ENCODE measurements around the gene TOM1L2. TPM values are rescaled to one million over a fixed set of nuclear protein-coding genes. Genes with fewer than 3 reads are reported as not detected.
A peak's percentile ranks its signal among the peaks of the same experiment; 100 is the strongest.
"Not testable (repeated sequence)": the region's sequence is repeated elsewhere in the genome, so short reads cannot be mapped to it uniquely, and the experiment has no call there.

TOM1L2 gene
- total RNA-seq, 8 experiments from 2014 or later = 21.0 to 61.1 (median 36.0) TPM

DNA sequence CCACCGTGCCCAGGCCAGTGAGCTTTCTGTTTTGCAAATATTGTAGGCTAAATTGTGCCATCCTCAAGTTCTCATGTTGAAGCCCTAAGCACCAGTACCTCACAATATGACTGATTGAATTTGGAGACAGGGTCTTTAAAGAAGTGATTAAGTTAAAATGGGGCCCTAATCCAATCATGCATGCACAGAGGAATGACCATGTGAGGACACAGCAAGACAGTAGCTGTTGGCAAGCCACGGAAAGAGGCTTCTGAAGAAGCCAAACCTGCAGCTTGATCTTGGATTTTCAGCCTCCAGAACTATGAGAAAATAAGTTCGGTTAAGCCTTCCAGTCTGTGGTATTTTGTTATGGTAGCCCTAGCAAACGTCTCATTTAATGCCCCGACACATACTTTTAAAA, 24.9 kb downstream of the TOM1L2 start:
- Histone ChIP-seq H3K4me3 (no peak overlapping the region), H3K4me1 (replicated peaks in 1 of 2) (peaks cover 38 to 42% of the 10 kb centered on the region in 2 donors), H3K27ac (no peak overlapping the region)
- WGBS, 10 experiments = 20 to 100% (median 90%) methylated on average over 1 to 5 of the region's 5 CpGs; no CpG with 5 or more reads in 1 of the 10 experiments
- in situ Hi-C loops (cut with MboI; ENCODE audit: low pct_unique_long_range_greater_than_20kb in 2 of 9, low sequenced_read_pairs in 9 of 9, unreplicated experiment in 9 of 9) = no loop called here
- ATAC-seq (replicated peaks in 6 of 8) = no peak

DNA sequence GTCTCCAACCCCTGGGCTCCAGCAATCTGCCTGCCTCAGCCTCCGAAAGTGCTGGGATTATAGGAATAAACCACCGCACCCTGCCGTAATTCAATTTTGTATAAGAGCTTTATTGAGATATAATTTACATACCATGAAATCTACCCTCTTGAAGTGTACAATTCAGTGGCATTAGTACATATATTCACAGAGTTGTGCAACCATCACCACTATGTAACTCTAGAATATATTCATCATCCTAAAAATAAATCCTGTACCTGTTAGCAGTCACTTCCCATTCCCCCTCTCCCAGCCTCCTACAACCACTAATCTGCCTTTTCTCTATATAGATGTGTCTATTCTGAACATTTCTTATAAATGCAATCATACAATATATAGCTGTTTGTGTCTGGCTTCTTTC, 26.1 kb downstream of the TOM1L2 start:
- ATAC-seq (replicated peaks in 6 of 8) = peak in 1 of 8 experiments; percentile 65
- Histone ChIP-seq H3K4me1 (replicated peaks in 1 of 2) (peaks cover 30 to 53% of the 10 kb centered on the region in 2 donors), H3K27ac (no peak overlapping the region), H3K4me3 (no peak overlapping the region)
- 50 to 100% (median 90%) methylated on average over 1 to 3 of the region's 3 CpGs; no CpG with 5 or more reads in 5 of the 10 experiments for WGBS, 10 experiments
- in situ Hi-C loops (cut with MboI; ENCODE audit: low pct_unique_long_range_greater_than_20kb in 2 of 9, low sequenced_read_pairs in 9 of 9, unreplicated experiment in 9 of 9) = no loop called here

GRCh38 chr17:17944743-17945142, 27.5 kb downstream of the TOM1L2 start:
- Histone ChIP-seq H3K4me3 (no peak overlapping the region), H3K4me1 (replicated peaks in 1 of 2) (peaks cover 39 to 66% of the 10 kb centered on the region in 2 donors), H3K27ac (peak overlapping the region; percentile 62 to 93)
- peak in 6 of 8 experiments; percentile 13 to 65 (median 58) for ATAC-seq (replicated peaks in 6 of 8)
- in situ Hi-C loops (cut with MboI; ENCODE audit: low pct_unique_long_range_greater_than_20kb in 2 of 9, low sequenced_read_pairs in 9 of 9, unreplicated experiment in 9 of 9) = no loop called here
- WGBS, 10 experiments = 32 to 100% (median 78%) methylated on average over 1 to 8 of the region's 11 CpGs

DNA sequence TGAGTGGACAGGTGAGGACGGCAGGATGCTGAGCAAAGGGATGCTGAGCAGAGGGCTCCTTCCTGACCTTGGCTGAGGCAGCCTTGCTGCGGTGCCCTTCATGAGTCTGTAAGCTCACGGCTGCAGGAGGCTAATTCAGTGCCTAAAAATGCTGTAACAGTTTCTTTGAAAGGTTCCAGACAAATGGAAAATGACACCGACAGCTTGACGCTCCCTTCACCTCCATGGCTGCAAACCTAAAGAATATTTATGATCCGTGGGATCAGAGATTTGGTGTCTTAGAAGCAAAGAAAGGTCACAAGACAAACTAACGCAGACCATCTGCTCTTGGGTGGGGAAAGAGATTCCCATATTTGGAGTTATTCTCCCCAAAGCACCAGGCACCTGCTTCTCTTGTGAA, 28.0 kb downstream of the TOM1L2 start:
- Histone ChIP-seq H3K27ac (peak overlapping the region; percentile 62 to 93), H3K4me3 (no peak overlapping the region), H3K4me1 (replicated peaks in 1 of 2) (peaks cover 39 to 66% of the 10 kb centered on the region in 2 donors)
- in situ Hi-C loops (cut with MboI; ENCODE audit: low pct_unique_long_range_greater_than_20kb in 2 of 9, low sequenced_read_pairs in 9 of 9, unreplicated experiment in 9 of 9) = no loop called here
- WGBS, 10 experiments = 27 to 72% (median 46%) methylated on average over 2 to 6 of the region's 7 CpGs; no CpG with 5 or more reads in 3 of the 10 experiments
- ATAC-seq (replicated peaks in 6 of 8) = peak in 7 of 8 experiments; percentile 6 to 64 (median 51)

DNA sequence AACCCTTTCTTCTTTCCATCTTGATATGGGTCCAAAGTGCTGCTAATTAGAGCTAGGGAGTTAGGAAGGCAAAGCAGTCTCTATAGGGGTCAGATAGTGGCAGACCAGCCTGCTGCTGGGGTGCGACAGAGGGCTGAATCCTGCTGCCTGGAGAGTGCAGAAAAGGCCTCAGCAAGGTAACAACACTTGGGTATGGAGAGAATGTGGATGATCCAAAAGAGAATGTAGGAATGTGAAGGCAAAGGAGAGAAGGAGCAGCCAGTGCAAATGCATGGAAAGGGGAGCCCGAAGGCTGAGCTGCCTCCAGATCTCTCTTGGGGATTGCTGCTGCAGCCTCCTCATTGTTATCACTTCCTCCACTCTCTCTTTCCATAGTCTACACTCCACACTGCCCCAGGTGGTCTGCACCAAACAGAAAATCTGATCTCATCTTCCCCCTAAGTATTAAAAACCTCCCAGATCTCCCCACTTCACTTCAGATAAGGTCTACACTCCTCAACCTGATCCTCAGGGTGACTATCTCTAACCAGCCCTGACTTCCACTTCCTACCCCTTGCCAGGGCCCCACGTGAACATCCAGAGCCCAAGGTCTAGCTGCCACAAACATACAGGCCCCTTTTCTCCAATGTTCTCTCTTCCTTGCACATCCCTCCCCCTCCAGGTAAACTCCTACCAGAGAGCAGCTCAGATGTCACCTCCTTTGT, 28.8 kb downstream of the TOM1L2 start:
- 50 to 83% (median 80%) methylated on average over 1 to 2 of the region's 3 CpGs; no CpG with 5 or more reads in 2 of the 10 experiments for WGBS, 10 experiments
- H3K4me3 ChIP-seq = no peak overlapping the region
- ATAC-seq (replicated peaks in 6 of 8) = peak in 5 of 8 experiments; percentile 27 to 53 (median 42)
- peak overlapping the region; percentile 48 to 93 for H3K27ac ChIP-seq
- in situ Hi-C loops (cut with MboI; ENCODE audit: low pct_unique_long_range_greater_than_20kb in 2 of 9, low sequenced_read_pairs in 9 of 9, unreplicated experiment in 9 of 9) = no loop called here
- H3K4me1 ChIP-seq (replicated peaks in 1 of 2) = peaks cover 47 to 74% of the 10 kb centered on the region in 2 donors

DNA sequence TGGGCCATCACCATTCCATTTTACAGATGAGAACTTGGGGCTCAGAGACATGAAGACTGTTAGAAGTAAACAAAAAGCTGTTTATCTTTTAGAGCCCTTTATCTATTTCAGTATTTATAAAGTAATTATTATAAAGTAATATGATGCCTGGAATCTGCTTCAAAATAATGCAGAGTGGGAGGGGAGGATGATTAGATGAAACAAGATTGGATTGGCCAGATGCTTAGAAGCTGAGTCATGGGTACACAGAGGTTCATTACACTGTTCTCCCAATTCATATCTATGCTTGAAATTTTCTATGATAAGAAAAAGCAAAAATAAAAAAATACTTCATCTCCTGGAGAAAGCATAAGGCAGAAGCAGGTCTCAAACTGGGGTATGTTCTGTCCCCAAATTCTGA, 29.4 kb downstream of the TOM1L2 start:
- H3K4me3 ChIP-seq = no peak overlapping the region
- ATAC-seq (replicated peaks in 6 of 8) = peak in 2 of 8 experiments; percentile 45 to 77
- H3K27ac ChIP-seq = peak overlapping the region; percentile 48 to 93
- in situ Hi-C loops (cut with MboI; ENCODE audit: low pct_unique_long_range_greater_than_20kb in 2 of 9, low sequenced_read_pairs in 9 of 9, unreplicated experiment in 9 of 9) = no loop called here
- H3K4me1 ChIP-seq (replicated peaks in 1 of 2) = peaks cover 53 to 80% of the 10 kb centered on the region in 2 donors

DNA sequence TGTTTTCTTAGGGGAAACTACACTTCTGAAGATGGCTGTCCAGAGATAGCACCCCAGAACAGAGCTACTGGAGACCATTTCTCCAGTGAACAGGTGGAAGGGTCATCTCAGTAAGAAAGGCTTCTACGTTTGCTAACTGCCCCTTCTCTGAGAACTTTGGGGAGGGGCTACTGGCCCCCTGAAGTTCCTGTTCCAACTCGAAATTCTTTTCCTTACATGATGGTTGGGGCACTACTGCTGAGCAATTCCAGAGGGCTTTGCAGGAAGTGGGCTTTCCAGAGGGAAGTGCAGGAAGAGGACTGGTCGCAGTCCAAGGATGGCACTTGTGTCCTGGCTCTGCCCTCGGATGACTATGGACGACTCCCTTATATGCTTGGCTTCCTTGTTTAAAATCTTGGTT, 31.2 kb downstream of the TOM1L2 start:
- in situ Hi-C loops (cut with MboI; ENCODE audit: low pct_unique_long_range_greater_than_20kb in 2 of 9, low sequenced_read_pairs in 9 of 9, unreplicated experiment in 9 of 9) = no loop called here
- Histone ChIP-seq H3K4me1 (replicated peaks in 1 of 2) (peaks cover 69 to 93% of the 10 kb centered on the region in 2 donors), H3K4me3 (no peak overlapping the region), H3K27ac (no peak overlapping the region)
- ATAC-seq (replicated peaks in 6 of 8) = no peak
- WGBS, 10 experiments = 56 to 80% (median 74%) methylated on average over 1 to 5 of the region's 5 CpGs; no CpG with 5 or more reads in 2 of the 10 experiments

DNA sequence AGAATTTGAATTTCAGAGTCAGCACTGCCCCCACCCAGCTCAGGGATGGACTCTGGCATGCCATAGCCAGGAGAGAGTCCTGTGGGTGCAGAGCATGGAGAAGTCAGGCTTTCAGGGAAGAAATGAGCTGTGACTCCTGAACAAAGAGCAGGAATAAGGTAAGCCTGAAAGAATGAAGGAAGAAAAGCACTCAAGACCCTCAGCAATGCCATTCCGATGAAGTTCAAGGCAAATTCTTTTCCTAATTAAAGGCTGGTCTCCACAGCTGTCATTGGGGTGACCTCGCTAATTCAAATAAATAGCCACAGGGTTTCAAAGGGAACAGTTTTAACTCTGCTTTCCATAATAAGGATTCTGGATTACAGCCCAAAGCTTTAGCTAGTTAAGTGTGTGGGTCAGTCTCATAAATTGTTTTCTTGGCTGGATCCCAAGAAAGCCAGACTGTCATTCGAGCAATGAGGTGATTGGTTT, 31.7 kb downstream of the TOM1L2 start:
- ATAC-seq (replicated peaks in 6 of 8) = peak in 2 of 8 experiments; percentile 1 to 9
- Histone ChIP-seq H3K27ac (no peak overlapping the region), H3K4me3 (no peak overlapping the region), H3K4me1 (replicated peaks in 1 of 2) (peaks cover 75 to 93% of the 10 kb centered on the region in 2 donors)
- WGBS, 10 experiments = 0 to 75% (median 35%) methylated on average over 2 to 3 of the region's 3 CpGs; no CpG with 5 or more reads in 2 of the 10 experiments
- in situ Hi-C loops (cut with MboI; ENCODE audit: low pct_unique_long_range_greater_than_20kb in 2 of 9, low sequenced_read_pairs in 9 of 9, unreplicated experiment in 9 of 9) = no loop called here

- H3K4me3 ChIP-seq; H3K27ac ChIP-seq; in situ Hi-C loops (cut with MboI; ENCODE audit: low pct_unique_long_range_greater_than_20kb in 2 of 9, low sequenced_read_pairs in 9 of 9, unreplicated experiment in 9 of 9); ATAC-seq (replicated peaks in 6 of 8): not testable (repeated sequence)
- H3K4me1 ChIP-seq (replicated peaks in 1 of 2) = peaks cover 75 to 93% of the 10 kb centered on the region in 2 donors
- 86 to 100% (median 94%) methylated on average over 1 to 7 of the region's 7 CpGs; no CpG with 5 or more reads in 2 of the 10 experiments for WGBS, 10 experiments
These were observed 32.3 kb downstream of the TOM1L2 start for GRCh38 chr17:17939941-17940340.

GRCh38 chr17:17938388-17939107, 33.7 kb downstream of the TOM1L2 start:
- WGBS, 10 experiments = 64 to 100% (median 88%) methylated on average over 1 to 7 of the region's 8 CpGs; no CpG with 5 or more reads in 2 of the 10 experiments
- H3K4me3 ChIP-seq = no peak overlapping the region
- peak in 5 of 8 experiments; percentile 19 to 40 (median 21) for ATAC-seq (replicated peaks in 6 of 8)
- peaks cover 70 to 93% of the 10 kb centered on the region in 2 donors for H3K4me1 ChIP-seq (replicated peaks in 1 of 2)
- peak overlapping the region; percentile 74 to 91 for H3K27ac ChIP-seq
- in situ Hi-C loops (cut with MboI; ENCODE audit: low pct_unique_long_range_greater_than_20kb in 2 of 9, low sequenced_read_pairs in 9 of 9, unreplicated experiment in 9 of 9) = no loop called here

DNA sequence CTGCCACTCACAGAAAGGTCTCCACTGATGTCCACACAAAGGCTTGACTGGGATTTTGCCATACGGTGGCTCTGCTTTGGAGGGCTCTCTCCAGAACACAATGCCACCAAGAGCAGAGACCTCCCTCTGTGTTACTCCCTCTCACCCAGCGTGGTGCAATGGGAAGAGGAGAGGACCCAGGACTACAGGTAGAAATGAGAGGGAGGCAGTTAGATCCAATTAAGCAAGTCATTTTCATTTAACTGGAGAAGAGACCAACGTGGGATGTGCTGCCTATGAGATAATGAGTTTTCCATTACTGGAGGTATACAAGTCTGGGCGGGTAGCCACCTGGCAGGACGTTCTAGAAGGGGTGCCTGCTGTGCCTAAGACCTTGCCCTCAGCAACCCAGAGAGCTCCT, 34.2 kb downstream of the TOM1L2 start:
- Histone ChIP-seq H3K4me1 (replicated peaks in 1 of 2) (peaks cover 64 to 93% of the 10 kb centered on the region in 2 donors), H3K27ac (peak overlapping the region; percentile 74 to 91), H3K4me3 (no peak overlapping the region)
- in situ Hi-C loops (cut with MboI; ENCODE audit: low pct_unique_long_range_greater_than_20kb in 2 of 9, low sequenced_read_pairs in 9 of 9, unreplicated experiment in 9 of 9) = no loop called here
- WGBS, 10 experiments = 72 to 100% (median 85%) methylated on average over 1 to 4 of the region's 5 CpGs; no CpG with 5 or more reads in 4 of the 10 experiments
- ATAC-seq (replicated peaks in 6 of 8) = no peak

DNA sequence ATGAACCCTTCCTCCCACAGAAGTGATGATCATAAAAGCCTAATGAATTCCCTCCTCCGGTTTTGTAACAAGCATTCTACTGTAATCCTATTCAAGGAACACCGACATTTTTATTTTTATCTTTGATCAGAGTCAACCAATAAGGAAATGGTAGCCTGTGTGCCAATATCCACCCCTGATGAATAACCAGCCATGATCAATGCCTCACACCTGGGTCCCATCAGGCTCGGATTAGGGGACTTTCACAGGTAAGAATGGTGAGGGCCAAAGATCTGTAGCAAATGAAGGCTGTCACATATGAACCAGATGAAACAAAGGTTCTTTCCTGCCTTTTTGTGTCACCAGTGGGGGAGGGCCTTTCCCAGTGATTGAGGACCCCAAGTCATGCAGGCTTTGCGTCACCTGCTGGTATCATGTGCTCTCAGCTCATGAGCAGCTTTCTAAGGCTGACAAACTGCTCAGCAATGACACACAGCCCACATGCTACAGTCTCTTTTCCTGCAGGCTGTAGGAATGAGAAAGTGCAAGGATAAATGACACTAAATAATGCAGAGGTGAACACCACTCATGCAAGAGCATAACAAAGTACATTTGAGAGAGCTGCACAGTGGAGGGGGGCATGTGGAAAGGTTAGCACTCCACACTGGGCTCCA, 34.9 kb downstream of the TOM1L2 start:
- in situ Hi-C loops (cut with MboI; ENCODE audit: low pct_unique_long_range_greater_than_20kb in 2 of 9, low sequenced_read_pairs in 9 of 9, unreplicated experiment in 9 of 9) = no loop called here
- Histone ChIP-seq H3K4me1 (replicated peaks in 1 of 2) (peaks cover 59 to 87% of the 10 kb centered on the region in 2 donors), H3K4me3 (no peak overlapping the region), H3K27ac (peak overlapping the region; percentile 74 to 91)
- peak in 5 of 8 experiments; percentile 89 to 92 (median 90) for ATAC-seq (replicated peaks in 6 of 8)
- WGBS, 10 experiments = 33 to 100% (median 70%) methylated on average over 1 to 4 of the region's 4 CpGs; no CpG with 5 or more reads in 1 of the 10 experiments

Measured in motor neuron (in vitro differentiated cells).